Measurements from ENCODE around the gene NOC4L. TPM values are rescaled to one million over a fixed set of nuclear protein-coding genes. Genes with fewer than 3 reads are reported as not detected.

The NOC4L gene
- total RNA-seq, 3 donors from 2014 or later (not counting 1 experiment from before 2014, with no cell fraction given): 21.0 to 30.2 (median 21.7) TPM

- peak in 1 of 3 donors; percentile 40 for ATAC-seq
- Histone ChIP-seq H3K36me3 (ENCODE audit: control insufficient read depth, insufficient read depth, low read length) (no peaks in the 10 kb centered on the region), H3K4me1 (ENCODE audit: control insufficient read depth, insufficient read depth, low read length) (peaks cover 6% of the 10 kb centered on the region), H3K27ac (ENCODE audit: low read length) (no peak overlapping the region), H3K9me3 (ENCODE audit: control insufficient read depth, insufficient read depth, low read length) (no peaks in the 10 kb centered on the region), H3K4me3 (ENCODE audit: low read length) (no peak overlapping the region), H3K27me3 (ENCODE audit: control insufficient read depth, insufficient read depth, low read length) (no peaks in the 10 kb centered on the region)
- WGBS (ENCODE audit: insufficient coverage): 89% methylated on average over 30 of the region's 30 CpGs
- Mint-ChIP-seq H3K9me3 (peaks cover 0 to 6% of the 10 kb centered on the region in 2 donors), H3K27ac (no peak overlapping the region), H3K36me3 (no peaks in the 10 kb centered on the region), H3K4me1 (peaks cover 4 to 9% of the 10 kb centered on the region in 2 donors), H3K27me3 (ENCODE audit: low read depth in 2 of 2) (peaks cover 3 to 8% of the 10 kb centered on the region in 2 donors), H3K4me3 (no peak overlapping the region)
- DNase-seq: no peak
- TF ChIP-seq, protein P1, sequence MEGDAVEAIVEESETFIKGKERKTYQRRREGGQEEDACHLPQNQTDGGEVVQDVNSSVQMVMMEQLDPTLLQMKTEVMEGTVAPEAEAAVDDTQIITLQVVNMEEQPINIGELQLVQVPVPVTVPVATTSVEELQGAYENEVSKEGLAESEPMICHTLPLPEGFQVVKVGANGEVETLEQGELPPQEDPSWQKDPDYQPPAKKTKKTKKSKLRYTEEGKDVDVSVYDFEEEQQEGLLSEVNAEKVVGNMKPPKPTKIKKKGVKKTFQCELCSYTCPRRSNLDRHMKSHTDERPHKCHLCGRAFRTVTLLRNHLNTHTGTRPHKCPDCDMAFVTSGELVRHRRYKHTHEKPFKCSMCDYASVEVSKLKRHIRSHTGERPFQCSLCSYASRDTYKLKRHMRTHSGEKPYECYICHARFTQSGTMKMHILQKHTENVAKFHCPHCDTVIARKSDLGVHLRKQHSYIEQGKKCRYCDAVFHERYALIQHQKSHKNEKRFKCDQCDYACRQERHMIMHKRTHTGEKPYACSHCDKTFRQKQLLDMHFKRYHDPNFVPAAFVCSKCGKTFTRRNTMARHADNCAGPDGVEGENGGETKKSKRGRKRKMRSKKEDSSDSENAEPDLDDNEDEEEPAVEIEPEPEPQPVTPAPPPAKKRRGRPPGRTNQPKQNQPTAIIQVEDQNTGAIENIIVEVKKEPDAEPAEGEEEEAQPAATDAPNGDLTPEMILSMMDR (IDR thresholded peaks at IDR 0.05): no peak
- intact Hi-C loops (cut with micrococcal nuclease): no loop called here
Measured at GRCh38 chr12:132180648-132181546, 36.6 kb downstream of the NOC4L start.

- 91% methylated on average over 27 of the region's 33 CpGs for WGBS (ENCODE audit: insufficient coverage)
- TF ChIP-seq, protein P1 (IDR thresholded peaks at IDR 0.05): no peak
- intact Hi-C loops (cut with micrococcal nuclease): no loop called here
- Mint-ChIP-seq H3K4me3 (no peak overlapping the region), H3K4me1 (peaks cover 6 to 13% of the 10 kb centered on the region in 2 donors), H3K36me3 (no peaks in the 10 kb centered on the region), H3K27me3 (ENCODE audit: low read depth in 2 of 2) (peaks cover 3 to 8% of the 10 kb centered on the region in 2 donors), H3K9me3 (peaks cover 0 to 6% of the 10 kb centered on the region in 2 donors), H3K27ac (no peak overlapping the region)
- Histone ChIP-seq H3K36me3 (ENCODE audit: control insufficient read depth, insufficient read depth, low read length) (no peaks in the 10 kb centered on the region), H3K4me1 (ENCODE audit: control insufficient read depth, insufficient read depth, low read length) (peaks cover 14% of the 10 kb centered on the region), H3K27ac (ENCODE audit: low read length) (no peak overlapping the region), H3K9me3 (ENCODE audit: control insufficient read depth, insufficient read depth, low read length) (no peaks in the 10 kb centered on the region), H3K27me3 (ENCODE audit: control insufficient read depth, insufficient read depth, low read length) (no peaks in the 10 kb centered on the region), H3K4me3 (ENCODE audit: low read length) (no peak overlapping the region)
- ATAC-seq: no peak
- no peak for DNase-seq
Measured at GRCh38 chr12:132181570-132182200, 37.4 kb downstream of the NOC4L start.

DNA sequence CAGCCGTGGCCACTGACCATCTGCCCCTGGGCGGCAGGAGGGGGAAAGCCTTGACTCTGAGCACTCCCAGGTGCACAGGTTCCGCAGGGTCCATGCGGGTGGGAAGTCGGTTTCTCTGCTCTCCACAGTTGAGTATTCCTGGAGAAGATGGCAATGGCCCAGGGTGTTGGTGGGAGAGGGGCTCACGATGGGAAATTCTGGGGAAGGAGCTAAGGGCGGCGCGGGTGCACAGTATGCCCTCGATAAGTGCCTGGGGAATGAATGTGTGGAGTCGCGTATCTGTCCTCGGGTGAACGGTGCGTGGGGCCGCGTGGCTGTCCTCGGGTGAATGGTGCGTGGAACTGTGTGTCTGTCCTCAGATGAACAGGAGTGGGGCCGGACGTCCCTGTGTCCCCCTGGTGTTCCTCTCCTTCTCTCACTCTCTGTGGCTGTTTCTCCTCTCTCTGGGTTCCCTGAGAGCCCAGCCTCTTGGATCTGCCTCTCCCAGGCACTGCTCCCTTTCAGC is 38.0 kb downstream of the NOC4L start:
- Histone ChIP-seq H3K27ac (ENCODE audit: low read length) (no peak overlapping the region), H3K9me3 (ENCODE audit: control insufficient read depth, insufficient read depth, low read length) (no peaks in the 10 kb centered on the region), H3K4me3 (ENCODE audit: low read length) (no peak overlapping the region), H3K4me1 (ENCODE audit: control insufficient read depth, insufficient read depth, low read length) (peaks cover 20% of the 10 kb centered on the region), H3K27me3 (ENCODE audit: control insufficient read depth, insufficient read depth, low read length) (no peaks in the 10 kb centered on the region), H3K36me3 (ENCODE audit: control insufficient read depth, insufficient read depth, low read length) (no peaks in the 10 kb centered on the region)
- H3K4me3 Mint-ChIP-seq: no peak overlapping the region
- no peaks in the 10 kb centered on the region for H3K36me3 Mint-ChIP-seq
- intact Hi-C loops (cut with micrococcal nuclease): no loop called here
- ATAC-seq: no peak
- no peak for DNase-seq
- H3K27me3 Mint-ChIP-seq (ENCODE audit: low read depth in 2 of 2): peaks cover 3 to 8% of the 10 kb centered on the region in 2 donors
- peaks cover 0 to 6% of the 10 kb centered on the region in 2 donors for H3K9me3 Mint-ChIP-seq
- peaks cover 6 to 19% of the 10 kb centered on the region in 2 donors for H3K4me1 Mint-ChIP-seq
- TF ChIP-seq, protein P1 (IDR thresholded peaks at IDR 0.05): no peak
- H3K27ac Mint-ChIP-seq: no peak overlapping the region
- 95% methylated on average over 21 of the region's 21 CpGs for WGBS (ENCODE audit: insufficient coverage)
